K562 (cell line): ENCODE measurements around the gene DGCR6L. TPM values are rescaled to one million over a fixed set of nuclear protein-coding genes. Genes with fewer than 3 reads are reported as not detected.

Source experiments
- ARHGAP35 ChIP-seq: fragments of 450-650 bp; IDR thresholded peaks from 2 replicates; pipeline ENCODE4 v1.6.1; 2018; ENCODE audit not compliant: partially characterized antibody
- ATF3 ChIP-seq, 2 experiments: fragments of 450-650 bp in 1 of 2; sonication (generic) in 1 of 2; formaldehyde crosslinking in 1 of 2; IDR thresholded peaks in 1 of 2; conservative IDR thresholded peaks in 1 of 2; 2 replicates each; pipeline versions ENCODE4 v1.6.1 to v1.8.1; 2016 to 2023; ENCODE audit warnings: mild to moderate bottlenecking in 2 of 2, moderate library complexity in 2 of 2, inconsistent platforms in 1 of 2, missing genetic modification reagents in 1 of 2
- BRCA1 ChIP-seq, 2 experiments: fragments of 450-650 bp in 1 of 2; sonication (generic) in 1 of 2; formaldehyde crosslinking in 1 of 2; IDR thresholded peaks; 2 replicates each; pipeline versions ENCODE4 v1.5.0 to v1.6.1; 2017 to 2020; ENCODE audit warnings: mild to moderate bottlenecking in 1 of 2, missing genetic modification reagents in 1 of 2
- CHD4 ChIP-seq: fragments of 200-600 bp; sonication (generic); IDR thresholded peaks from 3 replicates; pipeline ENCODE4 v1.6.1; 2012; ENCODE audit warnings: low read depth, mild to moderate bottlenecking, mixed read lengths, low read length, inconsistent platforms; ENCODE audit not compliant: insufficient read depth, insufficient replicate concordance, poor library complexity, severe bottlenecking
- CREB3 ChIP-seq: fragments of 450-650 bp; conservative IDR thresholded peaks from 2 replicates; pipeline ENCODE4 v1.6.1; 2016; ENCODE audit warnings: missing genetic modification characterization, low read depth, mild to moderate bottlenecking, missing compliant biosample characterization, moderate library complexity
- E4F1 ChIP-seq: fragments of 250-450 bp; sonication (Bioruptor Pico); IDR thresholded peaks from 2 replicates; pipeline ENCODE4 v1.5.0; 2021; ENCODE audit warnings: mild to moderate bottlenecking, borderline replicate concordance
- EP400 ChIP-seq: fragments of 450-650 bp; IDR thresholded peaks from 2 replicates; pipeline ENCODE4 v1.6.1; 2017; ENCODE audit warnings: antibody characterized with exemption, mild to moderate bottlenecking, moderate library complexity
- HCFC1 ChIP-seq: IDR thresholded peaks from 2 replicates; pipeline ENCODE4 v1.6.1; 2012; ENCODE audit warnings: low read depth, low read length, improper control_type of control experiment
- HNRNPL ChIP-seq: fragments of 200-400 bp; formaldehyde crosslinking; IDR thresholded peaks from 2 replicates; pipeline ENCODE4 v1.6.1; 2017; ENCODE audit warnings: low read depth, mild to moderate bottlenecking, low read length
- MAFK ChIP-seq: IDR thresholded peaks from 2 replicates; pipeline ENCODE4 v1.6.1; 2011; ENCODE audit warnings: low read length, improper control_type of control experiment
- MITF ChIP-seq: IDR thresholded peaks from 2 replicates; pipeline ENCODE4 v1.6.1; 2014; ENCODE audit warnings: antibody characterized with exemption
- SAP30 ChIP-seq: fragments of 200-600 bp; sonication (generic); IDR thresholded peaks from 2 replicates; pipeline ENCODE4 v1.6.1; 2012; ENCODE audit warnings: borderline replicate concordance, low read depth, mild to moderate bottlenecking, moderate library complexity, low read length, control low read depth, inconsistent platforms; ENCODE audit not compliant: insufficient read depth, poor library complexity, severe bottlenecking
- SNAPC5 ChIP-seq: fragments of 250-450 bp; sonication (Bioruptor Pico); IDR thresholded peaks from 2 replicates; pipeline ENCODE4 v1.8.0; 2021; ENCODE audit warnings: moderate library complexity, mild to moderate bottlenecking, inconsistent platforms
- U2AF2 ChIP-seq: fragments of 200-400 bp; formaldehyde crosslinking; optimal IDR thresholded peaks from 2 replicates; pipeline ENCODE3; 2017; ENCODE audit warnings: low read depth, mild to moderate bottlenecking, low read length
- ZKSCAN1 ChIP-seq: fragments of 150-350 bp; IDR thresholded peaks from 2 replicates; pipeline ENCODE4 v1.6.1; 2016; ENCODE audit warnings: low read depth, low read length
- ZNF124 ChIP-seq: sonication (generic); formaldehyde crosslinking; IDR thresholded peaks from 2 replicates; pipeline ENCODE4 v1.8.1; 2022; ENCODE audit warnings: missing genetic modification reagents
- ZNF740 ChIP-seq, 3 experiments: fragments of 200-800 bp in 1 of 3; sonication (Bioruptor generic) in 1 of 3; sonication (generic) in 1 of 3; formaldehyde crosslinking in 1 of 3; IDR thresholded peaks; 2 replicates each; pipeline versions ENCODE4 v1.6.1 to v1.8.0; 2016 to 2022; ENCODE audit warnings: mild to moderate bottlenecking in 2 of 3, missing compliant biosample characterization in 2 of 3, missing genetic modification characterization in 2 of 3, missing genetic modification reagents in 1 of 3
- polyA plus RNA-seq, 8 experiments: library from polyadenylated mRNA; depleted of rRNA in 4 of 8; stranded (reverse) in 5 of 8; unstranded in 3 of 8; fragments of >200 nt; fragmentation: Nextera tagmentation in 2 of 8; fragmentation: Illumina TruSeq in 1 of 8; extraction: Ambion mirVana in 2 of 8; extraction: Trizol in 1 of 8; gene quantifications; 2 replicates each; pipeline versions ENCODE4 v1.2.1 to v1.2.3, GENCODE V29; 2011 to 2014; ENCODE audit warnings: inconsistent platforms in 1 of 8, missing spikeins in 1 of 8
- total RNA-seq, 7 experiments: library from RNA; depleted of rRNA in 6 of 7; stranded (reverse); fragments of >200 nt in 6 of 7; fragmentation: Illumina TruSeq in 2 of 7; extraction: Trizol in 2 of 7; gene quantifications; 2 replicates each; pipeline versions ENCODE4 v1.2.1 to v1.2.3, GENCODE V29; 2011 to 2021; ENCODE audit warnings: low replicate concordance in 1 of 7

The DGCR6L gene
- total and polyA plus RNA-seq, 9 of the 15 experiments (the other 6 are each of a cell fraction or from before 2014, with no cell fraction given): 3.6 to 151 (median 51.0) TPM

GRCh38 chr22:20298803-20299745 is 20.8 kb downstream of the DGCR6L start (continued):
- peak; percentile 85 for TF ChIP-seq SAP30
- no peak for TF ChIP-seq SNAPC5 (CRISPR knock-in tag)
- TF ChIP-seq ZNF740 (CRISPR knock-in tag; IDR thresholded peaks at IDR 0.05): no peak; the same call in 1 of the 2 replicates
- no peak for TF ChIP-seq ZNF740 (tag; IDR thresholded peaks at IDR 0.05)
- TF ChIP-seq U2AF2: no peak
- no peak for TF ChIP-seq ARHGAP35
- TF ChIP-seq EP400: no peak
- no peak for TF ChIP-seq E4F1
- 0 out of 2 replicates have a peak, but pooled peaks have one; percentile 3 for TF ChIP-seq ZNF124 (CRISPR knock-in tag)
- no peak for TF ChIP-seq CREB3 (tag)
- TF ChIP-seq HCFC1: peak; percentile 3; the same call in 1 of the 2 replicates
- no peak for TF ChIP-seq MAFK
- peak; percentile 68; the same call in 1 of the 2 replicates for TF ChIP-seq HNRNPL
- no peak for TF ChIP-seq BRCA1 (IDR thresholded peaks at IDR 0.05)
- peak; percentile 75; the same call in 1 of the 2 replicates for TF ChIP-seq BRCA1 (CRISPR knock-in tag; IDR thresholded peaks at IDR 0.05)
- TF ChIP-seq CHD4: peak; percentile 89
- TF ChIP-seq MITF: peak; percentile 3
- no peak for TF ChIP-seq ATF3 (IDR thresholded peaks at IDR 0.05)
- TF ChIP-seq ATF3 (CRISPR knock-in tag; conservative IDR thresholded peaks at IDR 0.05): no peak; the same call in 1 of the 2 replicates
- 0 out of 2 replicates have a peak, but pooled peaks have one; percentile 31 for TF ChIP-seq ZKSCAN1
